Measurements from ENCODE around the gene TMC4. TPM values are rescaled to one million over a fixed set of nuclear protein-coding genes. Genes with fewer than 3 reads are reported as not detected.
A peak's percentile ranks its signal among the peaks of the same experiment; 100 is the strongest.
"Not testable (repeated sequence)": the region's sequence is repeated elsewhere in the genome, so short reads cannot be mapped to it uniquely, and the experiment has no call there.

The TMC4 gene
- under 0.01 TPM for total RNA-seq

DNA sequence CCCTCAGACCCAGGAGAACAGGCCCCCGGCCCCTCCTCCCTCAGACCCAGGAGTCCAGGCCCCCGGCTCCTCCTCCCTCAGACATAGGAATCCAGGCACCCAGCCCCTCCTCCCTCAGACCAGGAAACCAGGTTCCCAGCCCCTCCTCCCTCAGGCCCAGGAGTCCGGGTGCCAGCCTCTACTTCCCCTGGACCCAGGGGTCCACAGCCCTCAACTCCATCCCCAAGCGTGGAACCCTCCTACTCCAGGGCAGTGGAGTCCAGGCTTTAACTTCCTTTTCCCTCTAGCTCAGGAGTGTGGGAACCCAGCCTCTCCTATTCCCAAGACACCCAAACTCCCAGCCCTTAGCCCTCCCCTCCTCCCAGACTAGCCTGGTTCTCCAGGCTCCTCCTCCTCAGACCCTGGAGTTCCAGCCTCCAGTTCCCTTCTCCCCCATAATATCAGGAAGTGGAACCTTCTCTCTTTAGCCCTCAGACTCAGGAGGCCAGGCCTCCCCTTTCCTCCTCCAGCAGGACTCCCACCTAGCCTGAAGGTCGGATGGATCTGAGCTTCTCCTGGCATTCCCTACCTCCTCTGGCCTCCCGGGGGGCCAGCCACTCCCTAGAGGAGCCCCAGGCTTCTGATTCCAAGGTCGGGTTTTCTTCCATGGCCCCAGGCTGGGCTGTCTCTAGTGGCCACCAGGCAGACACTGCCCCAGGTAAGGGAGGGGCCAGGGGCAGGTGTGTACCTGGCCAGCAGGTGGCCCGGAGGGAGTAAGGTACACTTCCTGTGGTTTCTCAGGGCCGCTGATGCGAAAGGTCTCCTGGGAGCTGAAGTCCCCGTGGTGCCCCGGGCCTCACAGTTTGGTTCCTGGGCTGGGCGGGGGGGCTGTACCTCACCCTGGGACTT, at the start of gene TMC4:
Gene TMC4 (minus strand): TSS at position 690 of the 888 bp plus-strand sequence. CDS start 43 bp downstream, at position 647.
- DNase-seq (ENCODE audit: low read depth in 2 of 3, low spot score in 2 of 3): no peak

GRCh38 chr19:54221947-54222346, 49.0 kb upstream of the TMC4 start:
- not testable (repeated sequence) for DNase-seq (ENCODE audit: low read depth in 2 of 3, low spot score in 2 of 3)

- not testable (repeated sequence) for DNase-seq (ENCODE audit: low read depth in 2 of 3, low spot score in 2 of 3)
Observed at GRCh38 chr19:54219702-54220101, 46.7 kb upstream of the TMC4 start.

DNA sequence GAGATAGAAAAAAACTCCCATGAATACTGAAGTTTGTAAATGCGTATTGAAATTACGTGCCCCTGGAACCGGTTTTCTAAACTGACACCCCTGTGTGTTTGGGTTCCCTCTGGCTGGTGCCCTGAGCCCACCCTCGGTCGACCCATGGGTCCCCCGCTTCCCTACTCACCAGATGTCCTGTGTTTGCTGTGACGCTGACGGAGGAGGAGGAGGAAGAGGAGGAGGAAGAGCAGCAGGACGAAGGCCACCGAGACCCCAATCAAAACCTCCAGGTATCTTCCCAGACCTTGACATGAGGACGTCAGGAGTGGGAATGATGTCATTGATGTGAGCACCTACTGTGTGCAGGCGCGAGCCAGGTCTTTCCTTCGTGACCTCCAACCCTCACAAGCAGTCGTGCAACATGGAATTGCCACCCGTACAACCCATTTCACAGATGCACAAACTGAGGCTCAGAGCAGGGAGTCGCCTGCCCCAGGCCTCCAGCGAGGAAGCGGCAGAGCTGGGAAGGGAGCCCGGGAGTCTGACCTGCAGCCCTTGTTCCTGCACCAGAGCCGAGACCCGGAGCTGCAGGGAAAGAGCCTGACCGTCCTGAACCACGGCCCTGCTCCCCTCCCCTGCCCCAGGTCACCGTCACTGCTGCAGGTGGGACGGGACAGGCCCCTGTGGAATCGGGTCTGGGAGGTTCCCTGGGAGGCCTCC, 46.2 kb upstream of the TMC4 start:
- DNase-seq (ENCODE audit: low read depth in 2 of 3, low spot score in 2 of 3): no peak

- no peak for DNase-seq (ENCODE audit: low read depth in 2 of 3, low spot score in 2 of 3)
Observed at GRCh38 chr19:54218259-54218658, 45.3 kb upstream of the TMC4 start.

DNA sequence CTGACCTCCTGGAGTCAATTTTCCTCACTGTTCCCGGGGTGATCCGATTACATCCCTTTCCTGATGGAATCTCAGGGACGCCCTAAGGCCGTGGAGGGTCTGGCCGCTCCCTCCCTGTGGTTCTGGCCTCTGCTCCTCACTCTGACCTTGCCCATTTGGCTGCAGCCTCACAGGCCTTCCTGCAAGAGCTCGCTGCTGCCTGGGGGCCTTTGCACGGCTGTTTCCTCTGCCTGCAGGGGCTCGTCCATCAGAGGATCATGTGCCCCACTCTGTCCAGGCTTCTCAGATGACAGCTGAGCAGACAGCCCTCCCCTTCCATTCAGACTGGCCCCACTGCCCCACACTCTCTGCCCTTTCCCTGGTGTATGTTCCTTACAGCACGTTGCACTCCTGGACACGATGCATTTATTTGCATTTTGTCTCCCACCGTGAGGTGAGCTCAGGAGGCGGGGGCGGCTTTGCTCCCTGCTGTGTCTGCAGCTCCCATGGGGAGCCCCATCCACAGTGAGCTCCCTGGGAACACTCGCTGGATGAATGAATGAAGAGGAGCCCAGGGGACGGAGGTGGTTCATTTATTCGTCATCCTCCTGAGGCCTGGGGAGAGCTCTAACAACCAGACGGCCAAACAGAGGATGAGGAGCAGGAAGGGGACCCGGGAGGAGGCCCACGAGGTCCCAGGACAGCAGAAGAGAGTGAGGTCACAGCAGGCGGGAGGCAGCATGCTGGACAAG, 44.7 kb upstream of the TMC4 start:
- DNase-seq (ENCODE audit: low read depth in 2 of 3, low spot score in 2 of 3): not testable (repeated sequence)

DNA sequence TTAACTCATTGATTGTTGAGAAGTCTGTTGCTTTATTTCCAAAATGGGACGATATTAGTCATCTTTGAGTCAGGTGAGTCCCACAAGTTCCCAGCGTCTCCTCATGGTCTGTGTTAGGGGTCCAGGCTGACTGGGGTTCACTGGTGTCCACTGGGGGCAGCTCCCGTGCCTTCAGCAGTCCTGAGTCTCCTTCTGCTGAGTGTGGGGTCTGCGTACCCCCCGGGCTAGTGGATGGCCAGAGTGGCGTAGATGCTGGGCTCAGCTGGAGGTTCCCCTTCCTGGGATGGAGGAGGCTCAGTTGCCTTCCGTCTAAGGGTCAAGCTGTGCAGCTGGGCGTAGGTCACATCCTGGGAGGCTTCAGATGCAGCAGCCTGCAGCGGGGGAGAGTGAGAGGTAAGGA, 43.9 kb upstream of the TMC4 start:
- DNase-seq (ENCODE audit: low read depth in 2 of 3, low spot score in 2 of 3): no peak

GRCh38 chr19:54214734-54215133, 41.8 kb upstream of the TMC4 start:
- not testable (repeated sequence) for DNase-seq (ENCODE audit: low read depth in 2 of 3, low spot score in 2 of 3)

DNA sequence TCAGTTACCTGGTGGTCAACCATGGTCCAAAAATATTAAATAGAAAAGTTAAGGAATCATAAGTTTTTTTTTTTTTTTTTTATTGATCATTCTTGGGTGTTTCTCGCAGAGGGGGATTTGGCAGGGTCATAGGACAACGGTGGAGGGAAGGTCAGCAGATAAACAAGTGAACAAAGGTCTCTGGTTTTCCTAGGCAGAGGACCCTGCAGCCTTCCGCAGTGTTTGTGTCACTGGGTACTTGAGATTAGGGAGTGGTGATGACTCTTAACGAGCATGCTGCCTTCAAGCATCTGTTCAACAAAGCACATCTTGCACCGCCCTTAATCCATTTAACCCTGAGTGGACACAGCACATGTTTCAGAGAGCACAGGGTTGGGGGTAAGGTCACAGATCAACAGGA, 41.3 kb upstream of the TMC4 start:
- DNase-seq (ENCODE audit: low read depth in 2 of 3, low spot score in 2 of 3): not testable (repeated sequence)

DNA sequence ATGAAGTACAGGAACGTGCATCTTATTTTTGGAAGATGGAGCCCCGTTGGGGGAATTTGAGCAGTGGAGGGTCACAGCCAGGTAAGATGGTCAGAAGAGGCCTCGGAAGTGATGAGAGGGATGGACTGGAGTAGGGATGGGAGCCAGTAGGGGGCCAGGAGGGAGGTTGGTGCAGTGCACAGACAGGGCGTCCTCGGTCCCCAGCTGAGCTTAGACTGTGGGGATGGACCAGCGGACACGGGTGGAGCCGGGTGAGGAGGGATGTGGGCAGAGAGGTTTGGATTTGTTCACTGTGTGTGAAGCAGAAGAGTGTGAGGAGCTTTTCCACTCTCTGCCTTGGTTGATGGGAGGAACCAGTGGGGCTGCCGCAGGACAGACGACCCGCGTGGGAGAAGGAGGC, 38.3 kb upstream of the TMC4 start:
- DNase-seq (ENCODE audit: low read depth in 2 of 3, low spot score in 2 of 3): no peak

GRCh38 chr19:54209811-54210494, 37.0 kb upstream of the TMC4 start:
- peak in 2 of 3 donors; percentile 83 to 94 for DNase-seq (ENCODE audit: low read depth in 2 of 3, low spot score in 2 of 3)

DNA sequence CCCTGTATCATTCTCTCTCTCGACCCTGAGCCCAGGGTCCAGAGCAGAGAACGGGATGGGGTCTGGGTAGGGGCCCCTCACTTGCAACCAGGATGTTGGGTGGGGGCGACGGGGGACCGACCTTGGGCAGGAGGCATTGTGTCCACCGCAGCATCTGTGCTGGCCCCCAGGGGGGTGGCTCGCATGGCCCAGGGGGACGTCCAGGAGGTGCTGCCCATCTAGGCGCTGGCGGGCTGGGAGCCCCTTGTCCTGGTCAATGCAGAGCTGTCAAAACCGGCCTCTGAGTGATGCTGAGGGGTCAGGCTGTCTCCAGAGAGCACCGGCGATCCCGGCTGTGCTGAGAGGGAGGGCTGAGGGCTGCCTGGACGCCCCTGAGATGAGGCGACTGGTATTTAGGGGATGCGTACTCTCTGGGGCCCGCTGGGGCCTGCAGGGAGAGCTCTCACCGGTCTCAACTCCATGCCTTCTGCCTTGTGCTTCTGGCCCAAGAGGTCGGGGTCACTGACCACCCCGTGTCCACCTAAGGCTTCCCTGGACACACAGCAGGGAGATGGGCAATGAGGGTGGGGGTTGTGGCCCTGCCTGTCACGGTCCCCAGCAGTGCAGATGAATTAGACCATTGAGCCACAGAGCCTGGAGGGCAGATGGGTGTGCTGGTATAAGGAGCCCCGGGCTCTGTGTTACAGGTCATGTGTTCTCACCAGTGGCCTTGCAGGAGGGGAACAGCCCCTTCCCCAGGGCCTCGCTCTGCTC, 36.3 kb upstream of the TMC4 start:
- DNase-seq (ENCODE audit: low read depth in 2 of 3, low spot score in 2 of 3): no peak

DNA sequence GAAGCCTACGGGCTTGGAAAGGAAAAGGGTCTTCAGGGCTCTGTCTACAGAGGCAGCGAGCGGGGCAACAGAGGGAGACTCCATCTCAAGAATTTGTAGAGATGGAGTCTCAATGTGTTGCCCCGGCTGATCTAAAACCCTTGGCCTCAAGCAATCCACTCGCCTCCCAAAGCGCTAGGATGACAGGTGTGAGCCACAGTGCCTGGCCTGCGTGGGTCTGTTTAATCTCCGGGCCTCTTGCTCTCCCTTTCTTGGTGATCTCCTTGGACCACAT, 35.8 kb upstream of the TMC4 start:
- no peak for DNase-seq (ENCODE audit: low read depth in 2 of 3, low spot score in 2 of 3)

GRCh38 chr19:54207983-54208783, 35.2 kb upstream of the TMC4 start:
- DNase-seq (ENCODE audit: low read depth in 2 of 3, low spot score in 2 of 3): peak in 2 of 3 donors; percentile 98 to 100

- no peak for DNase-seq (ENCODE audit: low read depth in 2 of 3, low spot score in 2 of 3)
Observed at GRCh38 chr19:54207676-54207982, 34.7 kb upstream of the TMC4 start.

DNA sequence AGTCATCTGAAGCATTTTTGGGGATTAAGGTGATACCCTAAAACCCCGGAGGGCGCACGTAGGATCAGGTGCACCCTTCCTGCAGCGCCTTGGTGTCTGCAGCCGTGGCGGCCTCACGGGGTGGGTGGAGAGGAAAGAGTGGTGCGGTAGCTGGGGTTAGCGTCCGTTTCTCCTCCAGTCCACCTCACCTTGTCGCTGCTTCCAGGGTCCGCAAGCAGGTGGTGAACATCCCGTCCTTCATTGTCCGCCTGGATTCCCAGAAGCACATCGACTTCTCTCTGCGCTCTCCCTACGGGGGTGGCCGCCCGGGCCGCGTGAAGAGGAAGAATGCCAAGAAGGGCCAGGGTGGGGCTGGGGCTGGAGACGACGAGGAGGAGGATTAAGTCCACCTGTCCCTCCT, 34.2 kb upstream of the TMC4 start:
- DNase-seq (ENCODE audit: low read depth in 2 of 3, low spot score in 2 of 3): not testable (repeated sequence)

DNA sequence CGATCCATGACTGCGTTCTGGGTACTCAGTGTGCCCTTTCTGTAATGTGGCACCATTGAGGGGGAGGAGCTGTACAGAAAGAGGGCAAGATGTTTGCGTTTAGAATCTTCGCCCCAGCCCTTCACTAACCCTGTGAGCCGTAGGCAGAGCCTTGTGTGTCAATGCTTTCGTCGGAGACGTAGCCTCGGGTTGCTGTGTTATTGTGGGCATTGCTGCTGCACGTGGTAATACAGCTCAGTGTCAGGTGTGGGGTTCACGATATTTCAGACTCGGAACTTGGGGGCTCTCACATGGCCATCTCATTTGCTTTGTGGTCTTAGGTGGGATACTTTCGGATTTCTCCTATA, 33.8 kb upstream of the TMC4 start:
- no peak for DNase-seq (ENCODE audit: low read depth in 2 of 3, low spot score in 2 of 3)

DNA sequence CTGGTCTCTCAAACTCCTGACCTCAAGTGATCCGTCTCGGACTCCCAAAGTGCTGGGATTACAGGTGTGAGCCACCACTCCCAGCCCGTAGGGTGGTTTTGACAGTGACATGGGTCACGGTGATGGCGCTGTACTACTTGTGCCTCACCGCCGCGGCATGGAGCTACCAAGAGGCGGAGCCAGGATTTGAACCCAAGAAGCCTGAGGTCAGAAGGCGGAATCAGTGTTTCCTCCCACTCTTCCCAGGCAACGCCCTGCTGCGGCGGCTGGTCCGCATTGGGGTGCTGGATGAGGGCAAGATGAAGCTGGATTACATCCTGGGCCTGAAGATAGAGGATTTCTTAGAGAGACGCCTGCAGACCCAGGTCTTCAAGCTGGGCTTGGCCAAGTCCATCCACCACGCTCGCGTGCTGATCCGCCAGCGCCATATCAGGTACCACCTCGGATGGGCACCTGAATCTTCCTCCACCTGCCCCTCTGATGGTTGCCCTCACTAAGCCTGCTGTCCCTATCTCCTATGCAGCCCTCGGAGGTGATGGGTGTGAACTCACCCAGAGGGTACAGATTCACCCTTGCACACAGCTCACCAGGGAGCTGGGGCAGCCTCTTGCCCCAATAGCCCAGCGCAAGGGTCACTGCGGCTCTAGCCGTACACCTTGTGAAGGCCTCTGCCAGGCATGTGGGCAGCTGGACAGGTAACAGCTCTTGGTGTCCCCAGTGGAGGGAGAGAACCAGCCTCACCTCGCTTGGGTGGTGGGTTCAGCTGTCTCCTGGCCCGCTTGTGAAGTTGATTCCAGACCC, 33.3 kb upstream of the TMC4 start:
- DNase-seq (ENCODE audit: low read depth in 2 of 3, low spot score in 2 of 3): no peak
